HepG2 (cell line): ENCODE results near the gene PSMB3. TPM values are rescaled to one million over a fixed set of nuclear protein-coding genes. Genes with fewer than 3 reads are reported as not detected.
A peak's percentile ranks its signal among the peaks of the same experiment; 100 is the strongest.

Experiments
- AGO2 ChIP-seq: fragments of 200-400 bp; formaldehyde crosslinking; optimal IDR thresholded peaks from 2 replicates; pipeline ENCODE3; 2017; ENCODE audit warnings: mild to moderate bottlenecking, low read depth, low read length, moderate library complexity
- ARHGAP35 ChIP-seq: sonication (generic); formaldehyde crosslinking; IDR thresholded peaks from 2 replicates; pipeline ENCODE4 v1.9.0; 2022; ENCODE audit warnings: mild to moderate bottlenecking, inconsistent platforms, moderate library complexity, missing genetic modification reagents, borderline replicate concordance
- ATF2 ChIP-seq: sonication (generic); formaldehyde crosslinking; IDR thresholded peaks from 2 replicates; pipeline ENCODE4 v1.4.0; 2020; ENCODE audit warnings: missing genetic modification reagents
- ATF7-NPFF ChIP-seq: sonication (generic); formaldehyde crosslinking; IDR thresholded peaks from 2 replicates; pipeline ENCODE4 v1.8.1; 2023; ENCODE audit warnings: mild to moderate bottlenecking, low read depth, missing genetic modification reagents, moderate library complexity
- FOXJ3 ChIP-seq: sonication (generic); formaldehyde crosslinking; IDR thresholded peaks from 2 replicates; pipeline ENCODE4 v1.4.0; 2020; ENCODE audit warnings: missing genetic modification reagents, mild to moderate bottlenecking, borderline replicate concordance
- MYC ChIP-seq: sonication (generic); formaldehyde crosslinking; IDR thresholded peaks from 2 replicates; pipeline ENCODE4 v1.9.0; 2021; ENCODE audit warnings: missing genetic modification reagents, borderline replicate concordance
- NFYC ChIP-seq: IDR thresholded peaks from 2 replicates; pipeline ENCODE4 v1.6.1; 2016; ENCODE audit warnings: missing genetic modification reagents, missing compliant biosample characterization
- NPAS2 ChIP-seq: sonication (generic); formaldehyde crosslinking; IDR thresholded peaks from 2 replicates; pipeline ENCODE4 v1.8.0; 2022; ENCODE audit warnings: mild to moderate bottlenecking, missing genetic modification reagents, borderline replicate concordance
- ZBTB44 ChIP-seq: sonication (generic); formaldehyde crosslinking; IDR thresholded peaks from 2 replicates; pipeline ENCODE4 v1.4.0; 2020; ENCODE audit warnings: missing genetic modification reagents
- ZFP1 ChIP-seq: IDR thresholded peaks from 2 replicates; pipeline ENCODE4 v1.6.1; 2016
- ZFP36 ChIP-seq: fragments of 150-350 bp; IDR thresholded peaks from 2 replicates; pipeline ENCODE4 v1.6.1; 2018; ENCODE audit warnings: borderline replicate concordance, low read length, low read depth; ENCODE audit not compliant: partially characterized antibody
- ZNF383 ChIP-seq: sonication (generic); formaldehyde crosslinking; IDR thresholded peaks from 2 replicates; pipeline ENCODE4 v1.4.0; 2020; ENCODE audit warnings: missing genetic modification reagents, mild to moderate bottlenecking, borderline replicate concordance
- ZNF558 ChIP-seq: sonication (generic); formaldehyde crosslinking; IDR thresholded peaks from 2 replicates; pipeline ENCODE4 v1.9.0; 2022; ENCODE audit warnings: mild to moderate bottlenecking, missing genetic modification reagents, borderline replicate concordance
- ZNF720 ChIP-seq: sonication (generic); formaldehyde crosslinking; IDR thresholded peaks from 2 replicates; pipeline ENCODE4 v1.4.0; 2020; ENCODE audit warnings: missing genetic modification reagents
- polyA plus RNA-seq, 8 experiments: library from polyadenylated mRNA; depleted of rRNA in 3 of 8; stranded (reverse) in 7 of 8; unstranded in 1 of 8; fragments of >200 nt; fragmentation: Illumina TruSeq in 4 of 8; extraction: Trizol in 4 of 8; gene quantifications; 2 replicates each; pipeline versions ENCODE4 v1.2.1 to v1.2.3, GENCODE V29; 2011 to 2016; ENCODE audit warnings: low read depth in 4 of 8, missing spikeins in 1 of 8, mixed read lengths in 1 of 8; ENCODE audit not compliant: insufficient read depth in 1 of 8
- total RNA-seq, 5 experiments: library from RNA; depleted of rRNA; stranded (reverse); fragments of >200 nt; fragmentation: Illumina TruSeq; extraction: Trizol; gene quantifications; 2 replicates each; pipeline ENCODE4 v1.2.3, GENCODE V29; 2016; ENCODE audit warnings: low read depth in 1 of 5
- TF ChIP-seq, protein P1 (sequence below): sonication (generic); formaldehyde crosslinking; IDR thresholded peaks from 2 replicates; pipeline ENCODE4 v1.4.0; 2020; ENCODE audit warnings: missing genetic modification reagents
- TF ChIP-seq, protein P2 (sequence below): sonication (generic); formaldehyde crosslinking; IDR thresholded peaks from 2 replicates; pipeline ENCODE4 v1.5.0; 2020; ENCODE audit warnings: missing genetic modification reagents
- TF ChIP-seq, protein P3 (sequence below): sonication (generic); formaldehyde crosslinking; IDR thresholded peaks from 2 replicates; pipeline ENCODE4 v1.5.1; 2020; ENCODE audit warnings: mild to moderate bottlenecking, missing genetic modification reagents, borderline replicate concordance
- TF ChIP-seq, protein P4 (sequence below): sonication (generic); formaldehyde crosslinking; IDR thresholded peaks from 2 replicates; pipeline ENCODE4 v1.4.0; 2020; ENCODE audit warnings: missing genetic modification reagents, borderline replicate concordance

The PSMB3 gene
- total and polyA plus RNA-seq, 2 of the 13 experiments (the other 11 are each of a cell fraction or from before 2014, with no cell fraction given), result 366 to 517 TPM

DNA sequence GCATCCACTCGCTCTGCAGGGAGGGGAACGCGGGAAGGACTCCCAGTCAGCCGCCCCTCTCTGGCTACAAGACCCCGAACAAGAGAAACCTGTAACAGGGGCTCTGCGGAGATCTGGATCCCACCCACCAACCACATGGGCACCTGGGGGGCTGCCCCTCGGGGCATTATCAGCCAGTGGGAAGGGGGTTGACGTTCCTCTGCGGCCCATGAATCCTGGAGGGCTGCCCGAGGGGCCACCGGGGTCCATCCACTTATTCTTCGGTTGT is 2.6 kb upstream of the PSMB3 start (continued):
- TF ChIP-seq, protein P1, sequence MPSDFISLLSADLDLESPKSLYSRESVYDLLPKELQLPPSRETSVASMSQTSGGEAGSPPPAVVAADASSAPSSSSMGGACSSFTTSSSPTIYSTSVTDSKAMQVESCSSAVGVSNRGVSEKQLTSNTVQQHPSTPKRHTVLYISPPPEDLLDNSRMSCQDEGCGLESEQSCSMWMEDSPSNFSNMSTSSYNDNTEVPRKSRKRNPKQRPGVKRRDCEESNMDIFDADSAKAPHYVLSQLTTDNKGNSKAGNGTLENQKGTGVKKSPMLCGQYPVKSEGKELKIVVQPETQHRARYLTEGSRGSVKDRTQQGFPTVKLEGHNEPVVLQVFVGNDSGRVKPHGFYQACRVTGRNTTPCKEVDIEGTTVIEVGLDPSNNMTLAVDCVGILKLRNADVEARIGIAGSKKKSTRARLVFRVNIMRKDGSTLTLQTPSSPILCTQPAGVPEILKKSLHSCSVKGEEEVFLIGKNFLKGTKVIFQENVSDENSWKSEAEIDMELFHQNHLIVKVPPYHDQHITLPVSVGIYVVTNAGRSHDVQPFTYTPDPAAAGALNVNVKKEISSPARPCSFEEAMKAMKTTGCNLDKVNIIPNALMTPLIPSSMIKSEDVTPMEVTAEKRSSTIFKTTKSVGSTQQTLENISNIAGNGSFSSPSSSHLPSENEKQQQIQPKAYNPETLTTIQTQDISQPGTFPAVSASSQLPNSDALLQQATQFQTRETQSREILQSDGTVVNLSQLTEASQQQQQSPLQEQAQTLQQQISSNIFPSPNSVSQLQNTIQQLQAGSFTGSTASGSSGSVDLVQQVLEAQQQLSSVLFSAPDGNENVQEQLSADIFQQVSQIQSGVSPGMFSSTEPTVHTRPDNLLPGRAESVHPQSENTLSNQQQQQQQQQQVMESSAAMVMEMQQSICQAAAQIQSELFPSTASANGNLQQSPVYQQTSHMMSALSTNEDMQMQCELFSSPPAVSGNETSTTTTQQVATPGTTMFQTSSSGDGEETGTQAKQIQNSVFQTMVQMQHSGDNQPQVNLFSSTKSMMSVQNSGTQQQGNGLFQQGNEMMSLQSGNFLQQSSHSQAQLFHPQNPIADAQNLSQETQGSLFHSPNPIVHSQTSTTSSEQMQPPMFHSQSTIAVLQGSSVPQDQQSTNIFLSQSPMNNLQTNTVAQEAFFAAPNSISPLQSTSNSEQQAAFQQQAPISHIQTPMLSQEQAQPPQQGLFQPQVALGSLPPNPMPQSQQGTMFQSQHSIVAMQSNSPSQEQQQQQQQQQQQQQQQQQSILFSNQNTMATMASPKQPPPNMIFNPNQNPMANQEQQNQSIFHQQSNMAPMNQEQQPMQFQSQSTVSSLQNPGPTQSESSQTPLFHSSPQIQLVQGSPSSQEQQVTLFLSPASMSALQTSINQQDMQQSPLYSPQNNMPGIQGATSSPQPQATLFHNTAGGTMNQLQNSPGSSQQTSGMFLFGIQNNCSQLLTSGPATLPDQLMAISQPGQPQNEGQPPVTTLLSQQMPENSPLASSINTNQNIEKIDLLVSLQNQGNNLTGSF, result no peak
- no peak for TF ChIP-seq ARHGAP35
- TF ChIP-seq FOXJ3 (CRISPR knock-in tag), result no peak
- TF ChIP-seq ZNF383, result no peak
- no peak for TF ChIP-seq ZNF720 (CRISPR knock-in tag)
- peak; percentile 8; the same call in 1 of the 2 replicates for TF ChIP-seq MYC (CRISPR knock-in tag)
- no peak for TF ChIP-seq ZNF558 (CRISPR knock-in tag)
- TF ChIP-seq ZFP1 (CRISPR knock-in tag), result 0 out of 2 replicates have a peak, but pooled peaks have one; percentile 11
- TF ChIP-seq, protein P2, sequence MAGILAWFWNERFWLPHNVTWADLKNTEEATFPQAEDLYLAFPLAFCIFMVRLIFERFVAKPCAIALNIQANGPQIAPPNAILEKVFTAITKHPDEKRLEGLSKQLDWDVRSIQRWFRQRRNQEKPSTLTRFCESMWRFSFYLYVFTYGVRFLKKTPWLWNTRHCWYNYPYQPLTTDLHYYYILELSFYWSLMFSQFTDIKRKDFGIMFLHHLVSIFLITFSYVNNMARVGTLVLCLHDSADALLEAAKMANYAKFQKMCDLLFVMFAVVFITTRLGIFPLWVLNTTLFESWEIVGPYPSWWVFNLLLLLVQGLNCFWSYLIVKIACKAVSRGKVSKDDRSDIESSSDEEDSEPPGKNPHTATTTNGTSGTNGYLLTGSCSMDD (CRISPR knock-in tag), result no peak
- TF ChIP-seq ATF2 (CRISPR knock-in tag), result no peak
- TF ChIP-seq, protein P3, sequence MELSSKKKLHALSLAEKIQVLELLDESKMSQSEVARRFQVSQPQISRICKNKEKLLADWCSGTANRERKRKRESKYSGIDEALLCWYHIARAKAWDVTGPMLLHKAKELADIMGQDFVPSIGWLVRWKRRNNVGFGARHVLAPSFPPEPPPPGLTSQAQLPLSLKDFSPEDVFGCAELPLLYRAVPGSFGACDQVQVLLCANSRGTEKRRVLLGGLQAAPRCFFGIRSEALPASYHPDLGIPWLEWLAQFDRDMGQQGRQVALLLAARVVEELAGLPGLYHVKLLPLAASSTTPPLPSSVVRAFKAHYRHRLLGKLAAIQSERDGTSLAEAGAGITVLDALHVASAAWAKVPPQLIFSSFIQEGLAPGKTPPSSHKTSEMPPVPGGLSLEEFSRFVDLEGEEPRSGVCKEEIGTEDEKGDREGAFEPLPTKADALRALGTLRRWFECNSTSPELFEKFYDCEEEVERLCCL (CRISPR knock-in tag), result no peak
- no peak for TF ChIP-seq AGO2
- no peak for TF ChIP-seq NFYC (CRISPR knock-in tag)
- TF ChIP-seq, protein P4, sequence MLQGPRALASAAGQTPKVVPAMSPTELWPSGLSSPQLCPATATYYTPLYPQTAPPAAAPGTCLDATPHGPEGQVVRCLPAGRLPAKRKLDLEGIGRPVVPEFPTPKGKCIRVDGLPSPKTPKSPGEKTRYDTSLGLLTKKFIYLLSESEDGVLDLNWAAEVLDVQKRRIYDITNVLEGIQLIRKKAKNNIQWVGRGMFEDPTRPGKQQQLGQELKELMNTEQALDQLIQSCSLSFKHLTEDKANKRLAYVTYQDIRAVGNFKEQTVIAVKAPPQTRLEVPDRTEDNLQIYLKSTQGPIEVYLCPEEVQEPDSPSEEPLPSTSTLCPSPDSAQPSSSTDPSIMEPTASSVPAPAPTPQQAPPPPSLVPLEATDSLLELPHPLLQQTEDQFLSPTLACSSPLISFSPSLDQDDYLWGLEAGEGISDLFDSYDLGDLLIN (CRISPR knock-in tag), result no peak
- no peak for TF ChIP-seq ZFP36
- no peak for TF ChIP-seq ZBTB44 (CRISPR knock-in tag)
- TF ChIP-seq NPAS2 (CRISPR knock-in tag), result no peak
- TF ChIP-seq ATF7-NPFF, result 0 out of 2 replicates have a peak, but pooled peaks have one; percentile 12
